Muscle layer of colon (tissue), 2 donors: ENCODE measurements around the gene IL12A.
A peak's percentile ranks its signal among the peaks of the same experiment; 100 is the strongest.

ENCODE experiments used
- H3K27ac ChIP-seq: one replicate; pipeline ENCODE4 v1.7.0; 2013; ENCODE audit warnings: low read depth, mild to moderate bottlenecking, low read length, moderate library complexity
- H3K27me3 ChIP-seq, 2 donors: one replicate each; pipeline ENCODE4 v1.7.0; 2013; ENCODE audit warnings: low read length in 2 of 2, mild to moderate bottlenecking in 2 of 2; ENCODE audit not compliant: insufficient read depth in 2 of 2, control insufficient read depth in 1 of 2
- H3K36me3 ChIP-seq: one replicate; pipeline ENCODE4 v1.7.0; 2013; ENCODE audit warnings: mild to moderate bottlenecking, low read length; ENCODE audit not compliant: insufficient read depth
- H3K4me1 ChIP-seq: one replicate; pipeline ENCODE4 v1.7.0; 2013; ENCODE audit warnings: mild to moderate bottlenecking, low read length; ENCODE audit not compliant: insufficient read depth
- H3K4me3 ChIP-seq, 2 donors: one replicate each; pipeline ENCODE4 v1.7.0; 2013; ENCODE audit warnings: low read length in 2 of 2, low read depth in 1 of 2, mild to moderate bottlenecking in 1 of 2, moderate library complexity in 1 of 2
- H3K9ac ChIP-seq: one replicate; pipeline ENCODE4 v1.7.0; 2013; ENCODE audit warnings: low read length
- H3K9me3 ChIP-seq: one replicate; pipeline ENCODE4 v1.7.0; 2013; ENCODE audit warnings: mild to moderate bottlenecking, low read length
- donor health status: abdominal sarcoma.
- donor health status: Adenocarcinoma of cecum.

IL12A gene

GRCh38 chr3:159988617-159989271 is at the start of gene IL12A:
Gene IL12A, plus strand, starts transcription at chr3:159988835.
- Histone ChIP-seq H3K4me3 (peak within 1 kb of the TSS; percentile 58 to 62), H3K27me3 (no peaks in the 10 kb centered on the region), H3K36me3 (no peaks in the 10 kb centered on the region), H3K27ac (peak within 1 kb of the TSS; percentile 4), H3K4me1 (peaks cover 12% of the 10 kb centered on the region), H3K9me3 (no peaks in the 10 kb centered on the region), H3K9ac (peak within 1 kb of the TSS; percentile 14)

GRCh38 chr3:159941038-159942000 is 47.3 kb upstream of the IL12A start:
- Histone ChIP-seq H3K4me3 (no peak overlapping the region), H3K9ac (no peak overlapping the region)

GRCh38 chr3:159944781-159945180 is 43.9 kb upstream of the IL12A start:
- no peak overlapping the region for H3K9ac ChIP-seq
- H3K27ac ChIP-seq, result no peak overlapping the region
- H3K4me3 ChIP-seq, result no peak overlapping the region
- no peaks in the 10 kb centered on the region for H3K36me3 ChIP-seq
- H3K27me3 ChIP-seq, result no peaks in the 10 kb centered on the region
- H3K9me3 ChIP-seq, result no peaks in the 10 kb centered on the region
- H3K4me1 ChIP-seq, result no peaks in the 10 kb centered on the region

More at GRCh38 chr3:159941038-159942000, 47.3 kb upstream of the IL12A start:
- Histone ChIP-seq H3K27ac (no peak overlapping the region), H3K9me3 (no peaks in the 10 kb centered on the region), H3K4me1 (peaks cover 14% of the 10 kb centered on the region), H3K27me3 (no peaks in the 10 kb centered on the region), H3K36me3 (no peaks in the 10 kb centered on the region)

DNA sequence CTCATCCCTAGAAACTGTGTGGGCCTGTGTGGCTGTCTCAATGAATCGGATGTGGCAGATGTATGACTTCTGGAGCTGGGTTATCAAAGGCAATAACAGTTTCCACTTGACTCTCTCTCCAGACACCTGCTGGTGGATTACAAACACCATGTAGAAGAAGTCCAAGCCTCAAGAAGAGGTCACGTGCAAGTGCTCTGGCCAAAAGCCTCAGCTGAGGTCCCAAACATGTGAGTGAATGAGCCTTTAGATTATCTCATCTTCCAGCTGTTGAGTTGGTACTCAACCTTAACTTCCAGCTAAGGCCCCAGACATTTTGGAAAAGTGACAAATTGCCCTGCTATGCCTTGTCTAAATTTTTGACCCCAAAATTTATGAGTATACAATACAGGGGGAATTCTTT is 42.7 kb upstream of the IL12A start:
- no peak overlapping the region for H3K27ac ChIP-seq
- H3K9ac ChIP-seq, result no peak overlapping the region
- H3K27me3 ChIP-seq, result no peaks in the 10 kb centered on the region
- H3K4me1 ChIP-seq, result no peaks in the 10 kb centered on the region
- H3K4me3 ChIP-seq, result no peak overlapping the region
- H3K9me3 ChIP-seq, result no peaks in the 10 kb centered on the region
- H3K36me3 ChIP-seq, result no peaks in the 10 kb centered on the region

- no peak overlapping the region for H3K27ac ChIP-seq
- no peaks in the 10 kb centered on the region for H3K36me3 ChIP-seq
- H3K9ac ChIP-seq, result no peak overlapping the region
- H3K9me3 ChIP-seq, result no peaks in the 10 kb centered on the region
- H3K4me1 ChIP-seq, result no peaks in the 10 kb centered on the region
- no peaks in the 10 kb centered on the region for H3K27me3 ChIP-seq
- H3K4me3 ChIP-seq, result no peak overlapping the region
Observed at GRCh38 chr3:159947220-159947619, 41.4 kb upstream of the IL12A start.

DNA sequence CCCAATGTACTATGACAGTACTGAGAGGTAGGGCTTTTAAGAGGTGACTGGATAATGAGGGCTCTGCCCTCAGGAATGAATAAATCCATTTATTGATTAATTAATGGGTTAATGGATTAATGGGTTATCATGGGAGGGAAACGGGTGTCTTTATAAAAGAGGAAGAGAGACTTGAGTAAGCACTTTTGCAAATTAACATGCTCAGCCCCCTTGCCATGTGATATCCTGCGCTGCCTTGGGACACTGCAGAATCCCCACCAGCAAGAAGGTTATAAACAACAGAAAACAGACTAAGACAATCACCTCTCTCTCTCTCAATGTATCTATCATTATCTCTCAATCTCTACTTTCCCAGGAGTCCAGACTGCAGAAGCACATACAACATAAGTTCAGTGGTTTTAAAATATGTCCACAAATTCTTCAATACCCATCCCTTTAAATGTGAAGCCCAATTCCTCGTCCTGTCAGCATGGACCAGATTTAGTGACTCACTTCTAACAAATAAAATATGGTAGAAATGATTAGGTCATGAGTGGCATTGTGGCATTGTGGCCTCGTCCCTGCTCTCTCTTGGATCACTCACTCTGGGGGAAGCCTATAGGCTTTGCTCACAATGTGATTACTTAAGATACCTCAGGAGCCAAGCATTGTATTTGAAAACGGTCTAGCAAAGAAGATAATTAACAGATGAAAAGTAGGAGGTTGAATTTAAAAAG is 40.0 kb upstream of the IL12A start:
- Histone ChIP-seq H3K9me3 (no peaks in the 10 kb centered on the region), H3K4me3 (no peak overlapping the region), H3K4me1 (no peaks in the 10 kb centered on the region), H3K27me3 (no peaks in the 10 kb centered on the region), H3K9ac (no peak overlapping the region), H3K36me3 (no peaks in the 10 kb centered on the region), H3K27ac (no peak overlapping the region)

DNA sequence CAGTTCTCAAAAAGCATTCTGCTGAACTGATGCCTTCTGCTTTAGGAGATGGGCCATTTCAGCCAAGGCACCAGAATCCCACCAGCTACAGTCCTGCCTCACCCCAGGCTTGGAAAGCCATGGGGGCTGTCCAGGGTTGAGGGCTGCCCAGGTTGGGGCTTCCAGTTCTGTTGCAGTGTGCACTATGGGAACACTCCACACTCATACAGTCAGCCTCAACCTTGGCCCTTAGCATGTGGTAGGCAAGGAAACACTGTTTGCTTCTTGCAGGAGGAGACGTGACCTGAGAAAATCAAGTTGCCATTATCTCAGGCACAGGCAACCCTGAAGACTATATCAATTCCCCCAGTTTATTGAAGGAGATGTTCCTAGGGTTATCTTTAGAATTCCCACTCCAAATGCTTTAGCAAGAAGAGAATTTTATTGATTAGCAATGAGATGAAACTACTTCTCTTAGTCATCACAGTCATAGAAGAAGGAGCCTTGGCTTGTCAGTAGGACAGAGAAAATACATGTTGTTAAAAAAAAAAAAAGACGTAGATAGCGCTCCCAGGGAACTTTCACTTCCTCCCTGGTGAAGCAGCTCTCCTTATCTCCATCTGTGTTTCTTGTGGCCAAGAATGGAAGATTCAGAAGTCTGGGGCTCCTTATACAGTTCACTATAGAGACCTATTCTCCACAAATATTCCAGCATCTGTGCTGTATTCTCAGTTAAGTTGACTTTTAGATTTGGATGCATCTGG is 38.3 kb upstream of the IL12A start:
- Histone ChIP-seq H3K36me3 (no peaks in the 10 kb centered on the region), H3K9me3 (no peaks in the 10 kb centered on the region), H3K27ac (no peak overlapping the region), H3K27me3 (no peaks in the 10 kb centered on the region), H3K9ac (no peak overlapping the region), H3K4me1 (no peaks in the 10 kb centered on the region), H3K4me3 (no peak overlapping the region)

DNA sequence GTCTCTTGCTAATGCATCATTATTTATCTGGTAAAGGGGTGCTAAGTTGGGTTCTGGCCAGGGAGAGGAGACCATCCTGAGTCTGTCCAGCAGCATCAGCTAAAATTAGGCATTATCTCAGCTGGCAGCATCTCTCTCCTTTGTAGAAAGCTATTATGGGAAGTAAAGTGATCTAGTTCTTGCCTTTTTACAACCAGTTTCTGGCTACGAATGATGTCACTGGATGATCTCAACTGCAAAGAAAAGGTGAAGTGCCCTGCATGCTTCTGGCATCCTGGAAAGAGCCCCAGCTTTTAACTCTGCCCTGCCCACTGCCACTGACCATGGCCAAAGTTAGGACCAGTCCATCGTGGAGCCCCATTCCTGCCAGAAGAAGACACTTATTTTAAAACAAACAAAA is 37.1 kb upstream of the IL12A start:
- H3K4me1 ChIP-seq, result no peaks in the 10 kb centered on the region
- no peaks in the 10 kb centered on the region for H3K36me3 ChIP-seq
- H3K9me3 ChIP-seq, result no peaks in the 10 kb centered on the region
- no peak overlapping the region for H3K9ac ChIP-seq
- no peaks in the 10 kb centered on the region for H3K27me3 ChIP-seq
- H3K4me3 ChIP-seq, result no peak overlapping the region
- no peak overlapping the region for H3K27ac ChIP-seq

DNA sequence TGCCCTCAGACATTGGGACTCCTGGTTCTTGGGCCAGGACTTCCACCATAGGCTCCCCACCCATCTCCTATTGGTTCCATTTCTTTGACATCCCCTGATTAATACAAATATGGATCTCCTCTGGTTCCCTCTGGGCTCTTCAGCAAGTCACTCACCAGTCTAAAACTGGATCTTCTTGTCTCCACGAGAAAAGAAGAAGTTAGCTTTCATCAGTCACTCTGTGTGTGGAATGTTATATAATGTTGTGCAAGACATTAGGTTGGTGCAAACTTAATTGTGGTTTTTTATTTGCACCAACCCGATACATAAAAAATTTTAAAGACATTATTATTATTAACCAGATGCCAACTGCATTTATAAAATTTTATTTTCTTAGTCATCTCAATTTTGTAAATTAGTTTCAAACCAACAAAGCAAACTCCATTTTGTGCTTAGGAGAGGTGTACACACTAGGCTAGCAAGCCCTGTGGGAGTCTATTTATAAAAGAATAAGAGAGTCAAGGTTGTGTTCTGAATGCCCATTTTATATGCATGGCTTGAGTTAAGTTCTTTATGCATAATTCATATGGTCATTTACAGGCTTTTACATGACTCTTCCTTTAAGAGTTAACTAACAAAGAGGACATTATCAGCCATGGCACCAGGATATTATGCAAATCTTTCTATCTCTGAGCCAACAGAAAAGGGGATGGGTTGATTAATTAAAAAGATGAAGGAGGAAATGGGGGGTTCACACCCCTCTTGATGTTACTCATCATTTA is 35.1 kb upstream of the IL12A start:
- no peaks in the 10 kb centered on the region for H3K4me1 ChIP-seq
- no peak overlapping the region for H3K27ac ChIP-seq
- H3K9ac ChIP-seq, result no peak overlapping the region
- H3K4me3 ChIP-seq, result no peak overlapping the region
- H3K9me3 ChIP-seq, result no peaks in the 10 kb centered on the region
- H3K27me3 ChIP-seq, result no peaks in the 10 kb centered on the region
- H3K36me3 ChIP-seq, result no peaks in the 10 kb centered on the region

DNA sequence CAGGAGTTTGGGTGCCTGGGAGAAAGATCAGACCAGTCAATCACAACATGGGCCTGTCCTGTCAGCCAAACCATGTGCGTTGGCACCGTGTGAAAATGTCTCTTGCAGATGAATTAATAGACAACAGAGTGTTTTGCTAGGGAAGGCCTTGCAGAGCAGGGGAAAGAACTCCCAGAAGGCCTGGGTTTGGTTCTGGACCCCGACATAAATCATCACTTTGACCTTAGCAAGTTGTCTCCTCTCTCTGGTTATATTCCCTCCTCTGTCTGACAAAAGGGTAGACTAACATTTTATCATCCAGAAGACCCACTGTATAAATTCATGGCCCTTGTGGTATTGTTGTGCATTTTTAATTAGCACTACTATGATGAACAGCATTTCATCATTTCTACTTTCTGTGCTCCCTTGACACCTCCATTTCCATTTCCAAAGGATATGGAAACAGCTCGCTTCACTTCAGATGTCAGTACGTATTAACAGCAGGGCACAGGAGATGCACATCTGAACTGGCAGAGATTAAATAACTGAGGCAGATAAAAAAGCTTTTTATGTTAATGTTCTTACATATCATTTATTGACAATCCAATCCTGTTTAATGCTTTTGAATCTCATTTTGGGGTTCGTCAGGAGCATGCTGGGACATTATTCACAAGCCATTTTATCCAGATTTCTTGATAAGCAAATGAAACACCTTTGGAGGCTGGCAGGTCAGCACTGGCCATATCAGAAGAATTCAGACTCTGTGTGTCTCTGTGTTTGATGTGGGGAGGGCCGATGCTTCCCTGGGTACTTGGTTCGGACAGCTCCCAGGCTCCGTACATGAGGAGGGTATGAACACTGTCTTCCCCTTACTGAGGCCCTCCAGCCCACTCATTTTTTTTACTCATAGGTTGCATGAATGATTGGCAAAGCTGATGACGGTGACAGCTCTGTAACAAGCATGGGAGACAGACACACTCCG is 28.2 kb upstream of the IL12A start:
- Histone ChIP-seq H3K36me3 (no peaks in the 10 kb centered on the region), H3K27ac (no peak overlapping the region), H3K27me3 (no peaks in the 10 kb centered on the region), H3K9ac (no peak overlapping the region), H3K4me1 (no peaks in the 10 kb centered on the region), H3K9me3 (no peaks in the 10 kb centered on the region), H3K4me3 (no peak overlapping the region)
